HG02852 (cell line): ENCODE results near the gene ZWILCH.

Source experiments
- ATAC-seq: cut with Tn5 transposase; IDR thresholded peaks from one replicate; pipeline ENCODE4 v1.9.1; 2021; ENCODE audit warnings: mild to moderate bottlenecking, moderate library complexity; ENCODE audit not compliant: unreplicated experiment

Gene ZWILCH

GRCh38 chr15:66535056-66535455 is 29.9 kb downstream of the ZWILCH start:
- ATAC-seq = no peak

- no peak for ATAC-seq
Observed at GRCh38 chr15:66542896-66543295, 37.8 kb downstream of the ZWILCH start.

GRCh38 chr15:66545255-66545654 is 40.1 kb downstream of the ZWILCH start:
- no peak for ATAC-seq

GRCh38 chr15:66555685-66556084 is 50.6 kb downstream of the ZWILCH start:
- no peak for ATAC-seq

GRCh38 chr15:66558271-66558670 is 53.1 kb downstream of the ZWILCH start:
- no peak for ATAC-seq

- ATAC-seq = no peak
Observed at GRCh38 chr15:66560856-66561525, 55.9 kb downstream of the ZWILCH start.

- no peak for ATAC-seq
Observed at GRCh38 chr15:66563126-66563525, 58.0 kb downstream of the ZWILCH start.

GRCh38 chr15:66563566-66564110 is 58.5 kb downstream of the ZWILCH start:
- ATAC-seq = no peak

GRCh38 chr15:66564136-66565041 is 59.3 kb downstream of the ZWILCH start:
- no peak for ATAC-seq

- no peak for ATAC-seq
Observed at GRCh38 chr15:66565141-66565641, 60.1 kb downstream of the ZWILCH start.

GRCh38 chr15:66565741-66566144 is 60.6 kb downstream of the ZWILCH start, which contains the start of gene LCTL:
Gene LCTL, minus strand, starts transcription at chr15:66565998. Its CDS starts 633 bp downstream, at chr15:66565365.
- no peak for ATAC-seq

- peak; percentile 45 for ATAC-seq
Observed at GRCh38 chr15:66566963-66567531, 61.9 kb downstream of the ZWILCH start.

- no peak for ATAC-seq
Observed at GRCh38 chr15:66567897-66568296, 62.8 kb downstream of the ZWILCH start.

- ATAC-seq = no peak
Observed at GRCh38 chr15:66569461-66570137, 64.5 kb downstream of the ZWILCH start.

GRCh38 chr15:66570327-66570726 is 65.2 kb downstream of the ZWILCH start:
- no peak for ATAC-seq

GRCh38 chr15:66570842-66571478 is 65.8 kb downstream of the ZWILCH start:
- no peak for ATAC-seq

GRCh38 chr15:66572146-66572545 is 67.0 kb downstream of the ZWILCH start:
- no peak for ATAC-seq

GRCh38 chr15:66573348-66573718 is 68.2 kb downstream of the ZWILCH start:
- no peak for ATAC-seq

- no peak for ATAC-seq
Observed at GRCh38 chr15:66573719-66574595, 68.8 kb downstream of the ZWILCH start.
